Esophagus muscularis mucosa (tissue), 3 donors: ENCODE results near the gene MMP21.

Source experiments
- CTCF ChIP-seq, 3 experiments: fragments of 200-600 bp in 2 of 3; fragments of 450-650 bp in 1 of 3; sonication (generic) in 2 of 3; IDR thresholded peaks; one replicate each; pipeline ENCODE4 v1.5.1; 2017 to 2019; ENCODE audit warnings: antibody characterized with exemption in 3 of 3, mild to moderate bottlenecking in 2 of 3, moderate library complexity in 1 of 3
- POLR2A ChIP-seq: fragments of 450-650 bp; IDR thresholded peaks from one replicate; pipeline ENCODE4 v1.6.1; 2017; ENCODE audit warnings: antibody characterized with exemption, moderate library complexity, mild to moderate bottlenecking, low read depth
- POLR2AphosphoS5 ChIP-seq, 2 donors: sonication (generic); formaldehyde crosslinking; IDR thresholded peaks; one replicate each; pipeline ENCODE4 v1.6.1; 2017; ENCODE audit warnings: antibody characterized with exemption in 2 of 2

- no peak for TF ChIP-seq POLR2A
- no peak for TF ChIP-seq CTCF (IDR thresholded peaks at IDR 0.05)
- TF ChIP-seq POLR2AphosphoS5 (IDR thresholded peaks at IDR 0.05) = no peak
Measured at GRCh38 chr10:125757742-125758141, 17.9 kb downstream of the MMP21 start.
